ENCODE data around the gene PILRA. TPM values are rescaled to one million over a fixed set of nuclear protein-coding genes. Genes with fewer than 3 reads are reported as not detected.

The PILRA gene
- total RNA-seq, 1 experiment from 2014 or later = 0.65 TPM

DNA sequence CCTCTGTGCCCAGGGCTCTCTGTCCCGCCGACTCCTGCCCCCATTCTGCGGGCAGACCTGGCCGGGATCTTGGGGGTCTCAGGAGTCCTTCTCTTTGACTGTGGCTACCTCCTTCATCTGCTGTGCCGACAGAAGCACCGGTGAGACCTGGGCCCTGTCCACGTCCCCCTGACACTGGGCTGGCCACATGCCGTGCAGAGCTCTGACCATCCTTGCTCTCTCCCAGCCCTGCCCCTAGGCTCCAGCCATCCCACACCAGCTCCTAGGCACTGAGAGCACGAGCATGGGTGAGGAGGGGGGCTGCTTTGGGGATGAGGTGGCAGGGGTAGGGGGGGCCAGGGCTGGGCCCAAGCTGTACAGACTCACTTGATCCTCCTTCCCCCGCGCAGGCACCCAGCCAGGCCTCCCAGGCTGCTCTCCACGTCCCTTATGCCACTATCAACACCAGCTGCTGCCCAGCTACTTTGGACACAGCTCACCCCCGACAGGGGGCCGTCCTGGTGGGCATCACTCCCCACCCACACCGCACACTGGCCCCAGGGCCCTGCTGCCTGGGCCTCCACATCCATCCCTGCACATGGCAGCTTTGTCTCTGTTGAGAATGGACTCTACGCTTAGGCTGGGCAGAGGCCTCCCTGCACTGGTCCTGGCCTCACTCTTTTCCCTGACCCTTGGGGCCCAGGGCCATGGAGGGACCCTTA lies 20.2 kb upstream of the PILRA start:
- Mint-ChIP-seq H3K4me1 (ENCODE audit: insufficient read depth, unreplicated experiment) (no peaks in the 10 kb centered on the region), H3K27me3 (ENCODE audit: insufficient read depth, unreplicated experiment) (no peaks in the 10 kb centered on the region), H3K36me3 (ENCODE audit: insufficient read depth, unreplicated experiment) (peaks cover 87% of the 10 kb centered on the region), H3K4me3 (ENCODE audit: unreplicated experiment) (no peak overlapping the region), H3K9me3 (ENCODE audit: unreplicated experiment) (no peaks in the 10 kb centered on the region), H3K27ac (ENCODE audit: low read depth, unreplicated experiment) (no peak overlapping the region)
- intact Hi-C loops (cut with micrococcal nuclease) = no loop called here
- DNase-seq (ENCODE audit: unreplicated experiment) = no peak
- CTCF ChIA-PET = interaction anchor here (1.2 kb wide), 1 partner anchor 8 kb away, joined by 6 read pairs; no protein-coding TSS in a partner anchor
- no TSS peak for BruUV-seq (replicated peaks)
- TF ChIP-seq, protein P1, sequence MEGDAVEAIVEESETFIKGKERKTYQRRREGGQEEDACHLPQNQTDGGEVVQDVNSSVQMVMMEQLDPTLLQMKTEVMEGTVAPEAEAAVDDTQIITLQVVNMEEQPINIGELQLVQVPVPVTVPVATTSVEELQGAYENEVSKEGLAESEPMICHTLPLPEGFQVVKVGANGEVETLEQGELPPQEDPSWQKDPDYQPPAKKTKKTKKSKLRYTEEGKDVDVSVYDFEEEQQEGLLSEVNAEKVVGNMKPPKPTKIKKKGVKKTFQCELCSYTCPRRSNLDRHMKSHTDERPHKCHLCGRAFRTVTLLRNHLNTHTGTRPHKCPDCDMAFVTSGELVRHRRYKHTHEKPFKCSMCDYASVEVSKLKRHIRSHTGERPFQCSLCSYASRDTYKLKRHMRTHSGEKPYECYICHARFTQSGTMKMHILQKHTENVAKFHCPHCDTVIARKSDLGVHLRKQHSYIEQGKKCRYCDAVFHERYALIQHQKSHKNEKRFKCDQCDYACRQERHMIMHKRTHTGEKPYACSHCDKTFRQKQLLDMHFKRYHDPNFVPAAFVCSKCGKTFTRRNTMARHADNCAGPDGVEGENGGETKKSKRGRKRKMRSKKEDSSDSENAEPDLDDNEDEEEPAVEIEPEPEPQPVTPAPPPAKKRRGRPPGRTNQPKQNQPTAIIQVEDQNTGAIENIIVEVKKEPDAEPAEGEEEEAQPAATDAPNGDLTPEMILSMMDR (IDR thresholded peaks at IDR 0.05; ENCODE audit: unreplicated experiment) = no peak
- POLR2A ChIA-PET = interaction anchor here (0.6 kb wide), 1 partner anchor 9 kb away, joined by 3 read pairs; no protein-coding TSS in a partner anchor

DNA sequence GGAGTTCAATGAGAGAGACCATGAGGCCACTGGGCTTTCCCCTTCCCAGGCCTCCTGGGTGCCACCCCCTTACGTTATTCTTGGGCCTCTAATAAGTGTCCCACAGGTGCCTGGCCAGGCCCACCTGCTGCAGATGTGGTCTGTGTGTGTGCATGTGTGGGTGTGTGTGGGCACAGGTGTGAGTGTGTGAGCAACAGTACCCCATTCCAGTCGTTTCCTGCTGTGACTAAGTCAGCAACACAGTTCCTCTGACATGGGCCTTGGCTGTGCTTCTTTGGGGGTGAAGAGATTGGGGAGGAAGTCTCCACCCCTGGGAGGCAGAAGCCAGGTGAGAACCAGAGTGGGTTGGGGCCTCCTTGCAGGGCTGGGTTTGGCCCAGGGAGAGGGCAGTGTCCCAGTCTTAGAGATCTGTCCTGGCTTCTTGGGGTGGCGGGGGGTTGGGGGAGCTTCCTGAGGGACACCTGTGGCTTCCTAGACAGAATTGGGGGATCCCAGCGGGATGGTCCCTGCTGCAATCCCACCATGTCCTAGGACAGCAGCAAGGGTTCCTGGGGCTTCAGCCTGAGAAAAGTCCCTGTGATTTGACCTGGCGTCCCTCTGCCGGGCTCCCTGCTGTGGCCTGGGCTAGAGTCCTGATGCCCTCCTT lies 19.5 kb upstream of the PILRA start:
- TF ChIP-seq, protein P1 (IDR thresholded peaks at IDR 0.05; ENCODE audit: unreplicated experiment) = no peak
- no peak overlapping the region for H3K27ac Mint-ChIP-seq (ENCODE audit: low read depth, unreplicated experiment)
- no peak overlapping the region for H3K4me3 Mint-ChIP-seq (ENCODE audit: unreplicated experiment)
- no peaks in the 10 kb centered on the region for H3K4me1 Mint-ChIP-seq (ENCODE audit: insufficient read depth, unreplicated experiment)
- no TSS peak for BruUV-seq (replicated peaks)
- DNase-seq (ENCODE audit: unreplicated experiment) = no peak
- peaks cover 88% of the 10 kb centered on the region for H3K36me3 Mint-ChIP-seq (ENCODE audit: insufficient read depth, unreplicated experiment)
- CTCF ChIA-PET = interaction anchor here (0.7 to 1.2 kb wide), 2 partner anchors 9 to 223 kb away, joined by 3 to 6 read pairs; no protein-coding TSS in a partner anchor
- no peaks in the 10 kb centered on the region for H3K27me3 Mint-ChIP-seq (ENCODE audit: insufficient read depth, unreplicated experiment)
- POLR2A ChIA-PET = interaction anchor here (0.6 kb wide), 1 partner anchor 9 kb away, joined by 3 read pairs; no protein-coding TSS in a partner anchor
- H3K9me3 Mint-ChIP-seq (ENCODE audit: unreplicated experiment) = no peaks in the 10 kb centered on the region
- intact Hi-C loops (cut with micrococcal nuclease) = no loop called here

DNA sequence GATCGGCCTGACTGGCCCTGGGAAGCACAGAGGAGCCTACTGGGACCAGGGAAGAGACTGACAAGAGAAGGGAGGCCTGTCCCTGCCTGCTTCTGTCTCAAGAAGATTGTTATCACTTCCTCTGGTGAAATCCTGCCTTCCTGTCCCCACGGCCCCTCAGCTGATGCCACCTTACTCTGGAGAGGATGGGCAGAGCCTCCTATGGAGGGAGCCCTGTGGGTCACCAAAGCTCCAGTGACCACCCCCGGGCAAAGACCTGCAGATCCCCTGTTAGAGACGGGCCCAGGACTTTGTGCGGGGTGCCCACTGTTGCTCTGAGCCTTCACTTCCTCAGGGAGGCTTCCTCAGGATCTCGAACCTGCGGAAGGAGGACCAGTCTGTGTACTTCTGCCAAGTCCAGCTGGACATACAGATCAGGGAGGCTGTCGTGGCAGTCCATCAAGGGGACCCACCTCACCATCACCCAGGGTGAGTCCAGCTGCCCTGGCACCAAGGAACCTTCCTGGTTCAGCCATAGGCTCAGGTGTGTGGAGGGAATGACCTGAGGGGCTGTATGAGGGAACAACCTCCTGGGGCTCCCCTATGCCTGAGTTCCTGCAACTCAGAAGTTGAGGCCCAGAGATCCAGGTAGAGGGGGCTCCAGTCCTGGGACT lies 16.7 kb upstream of the PILRA start:
- no peaks in the 10 kb centered on the region for H3K4me1 Mint-ChIP-seq (ENCODE audit: insufficient read depth, unreplicated experiment)
- no peaks in the 10 kb centered on the region for H3K9me3 Mint-ChIP-seq (ENCODE audit: unreplicated experiment)
- no peaks in the 10 kb centered on the region for H3K27me3 Mint-ChIP-seq (ENCODE audit: insufficient read depth, unreplicated experiment)
- ChIA-PET CTCF (no interaction called here), POLR2A (no interaction called here)
- TF ChIP-seq, protein P1 (IDR thresholded peaks at IDR 0.05; ENCODE audit: unreplicated experiment) = no peak
- BruUV-seq (replicated peaks) = no TSS peak
- no peak overlapping the region for H3K4me3 Mint-ChIP-seq (ENCODE audit: unreplicated experiment)
- H3K36me3 Mint-ChIP-seq (ENCODE audit: insufficient read depth, unreplicated experiment) = peaks cover 89% of the 10 kb centered on the region
- intact Hi-C loops (cut with micrococcal nuclease) = no loop called here
- no peak overlapping the region for H3K27ac Mint-ChIP-seq (ENCODE audit: low read depth, unreplicated experiment)
- no peak for DNase-seq (ENCODE audit: unreplicated experiment)

DNA sequence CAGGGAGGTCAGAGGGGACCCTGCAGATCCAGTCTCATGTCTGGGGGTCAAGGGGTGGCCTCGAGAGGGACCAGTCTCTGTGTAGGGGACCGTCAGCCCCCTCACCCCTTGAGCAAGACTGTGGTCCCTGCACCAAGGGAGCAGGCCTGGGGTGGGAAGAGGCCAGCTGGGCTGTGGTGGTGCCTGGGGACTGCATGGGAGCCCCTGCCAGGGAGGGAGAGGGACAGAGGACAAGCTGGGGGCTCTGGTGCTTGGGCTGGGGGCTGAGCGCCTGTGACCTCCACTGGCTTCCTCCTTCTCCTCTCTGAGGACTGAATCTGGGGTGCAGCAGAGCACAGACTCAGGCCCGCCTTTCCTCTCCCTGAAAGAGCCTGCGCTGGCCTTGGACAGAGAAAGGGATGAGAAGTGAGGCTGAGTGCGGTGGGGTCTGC lies 16.1 kb upstream of the PILRA start:
- no TSS peak for BruUV-seq (replicated peaks)
- Mint-ChIP-seq H3K9me3 (ENCODE audit: unreplicated experiment) (no peaks in the 10 kb centered on the region), H3K27ac (ENCODE audit: low read depth, unreplicated experiment) (no peak overlapping the region), H3K27me3 (ENCODE audit: insufficient read depth, unreplicated experiment) (no peaks in the 10 kb centered on the region), H3K4me1 (ENCODE audit: insufficient read depth, unreplicated experiment) (no peaks in the 10 kb centered on the region), H3K36me3 (ENCODE audit: insufficient read depth, unreplicated experiment) (peaks cover 91% of the 10 kb centered on the region), H3K4me3 (ENCODE audit: unreplicated experiment) (no peak overlapping the region)
- ChIA-PET POLR2A (no interaction called here), CTCF (no interaction called here)
- TF ChIP-seq, protein P1 (IDR thresholded peaks at IDR 0.05; ENCODE audit: unreplicated experiment) = no peak
- no peak for DNase-seq (ENCODE audit: unreplicated experiment)
- intact Hi-C loops (cut with micrococcal nuclease) = no loop called here

Data from MCF 10A (cell line).